GM19351 (cell line): Measurements from ENCODE around the gene DDX17.
"Not testable (repeated sequence)": the region's sequence is repeated elsewhere in the genome, so short reads cannot be mapped to it uniquely, and the experiment has no call there.

ENCODE experiments used
- ATAC-seq: cut with Tn5 transposase; IDR thresholded peaks from one replicate; pipeline ENCODE4 v1.9.1; 2021; ENCODE audit warnings: mild to moderate bottlenecking, moderate library complexity; ENCODE audit not compliant: unreplicated experiment

Gene DDX17

DNA sequence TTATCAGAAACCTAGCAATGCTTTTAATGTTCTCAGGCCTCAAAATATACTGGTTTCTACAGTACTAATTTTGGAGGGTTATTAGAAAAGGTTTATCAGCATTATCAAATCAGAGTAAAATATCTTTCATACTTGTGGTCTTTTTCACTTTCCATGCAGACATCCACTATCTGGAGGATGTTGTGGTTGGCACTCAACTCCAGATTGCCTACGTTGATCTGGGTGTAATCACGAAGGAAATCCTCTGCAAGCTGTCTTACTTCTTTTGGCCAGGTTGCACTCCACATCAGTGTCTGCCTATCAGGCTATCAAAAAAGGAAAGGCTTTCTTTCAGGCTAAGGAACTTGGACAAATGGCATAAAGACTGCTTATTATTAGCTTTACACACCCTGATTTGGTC, 11.6 kb downstream of the DDX17 start:
- ATAC-seq = no peak

DNA sequence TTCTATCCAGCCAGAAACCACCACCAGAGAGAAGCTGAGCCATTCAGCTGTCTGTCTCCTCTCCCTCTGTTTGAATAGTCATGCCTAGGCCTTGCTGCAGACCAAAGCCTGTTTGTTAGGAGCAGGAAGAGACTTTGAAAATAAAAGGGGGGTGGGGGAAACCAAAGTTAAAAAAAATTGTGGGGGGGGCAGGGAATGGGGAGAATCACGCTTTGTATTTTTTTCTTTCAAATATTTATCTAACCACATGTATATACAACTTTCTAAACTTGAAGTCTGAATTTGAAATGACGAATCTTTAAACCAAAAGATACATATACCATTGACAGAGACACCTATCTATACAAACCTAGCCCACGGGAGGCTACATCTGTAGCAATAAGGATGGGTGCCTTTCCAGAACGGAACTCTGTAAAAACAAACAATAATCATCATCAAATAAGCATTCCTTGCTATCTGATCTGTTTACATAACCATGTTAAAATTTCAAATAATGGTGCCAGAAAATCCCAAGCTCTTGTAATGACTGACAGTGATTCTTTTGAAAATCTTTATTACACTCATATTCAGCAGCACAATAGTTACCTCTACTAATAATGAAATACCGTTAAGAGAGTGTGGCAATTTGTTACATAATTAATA, 14.3 kb downstream of the DDX17 start:
- no peak for ATAC-seq

GRCh38 chr22:38490915-38491314, 15.2 kb downstream of the DDX17 start:
- no peak for ATAC-seq

DNA sequence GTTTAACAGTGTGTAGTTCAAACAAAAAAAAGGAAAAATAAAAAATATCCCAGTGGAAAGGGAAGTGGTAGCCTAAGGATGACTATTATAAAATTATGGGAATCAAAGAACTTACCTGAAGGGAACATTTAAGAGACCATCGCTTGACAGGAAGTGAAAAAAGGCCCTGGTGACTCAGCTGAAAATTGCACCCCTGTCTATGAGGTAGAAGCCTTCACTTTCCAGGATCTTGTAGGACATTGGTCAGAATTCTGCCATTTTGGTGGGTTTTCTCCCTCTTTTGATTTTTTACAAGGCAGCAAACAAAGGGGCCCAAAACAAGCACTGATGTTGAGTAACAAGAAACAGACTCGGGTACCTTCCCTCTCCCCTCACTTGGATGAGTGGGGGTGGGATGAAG, 15.6 kb downstream of the DDX17 start:
- ATAC-seq = no peak

DNA sequence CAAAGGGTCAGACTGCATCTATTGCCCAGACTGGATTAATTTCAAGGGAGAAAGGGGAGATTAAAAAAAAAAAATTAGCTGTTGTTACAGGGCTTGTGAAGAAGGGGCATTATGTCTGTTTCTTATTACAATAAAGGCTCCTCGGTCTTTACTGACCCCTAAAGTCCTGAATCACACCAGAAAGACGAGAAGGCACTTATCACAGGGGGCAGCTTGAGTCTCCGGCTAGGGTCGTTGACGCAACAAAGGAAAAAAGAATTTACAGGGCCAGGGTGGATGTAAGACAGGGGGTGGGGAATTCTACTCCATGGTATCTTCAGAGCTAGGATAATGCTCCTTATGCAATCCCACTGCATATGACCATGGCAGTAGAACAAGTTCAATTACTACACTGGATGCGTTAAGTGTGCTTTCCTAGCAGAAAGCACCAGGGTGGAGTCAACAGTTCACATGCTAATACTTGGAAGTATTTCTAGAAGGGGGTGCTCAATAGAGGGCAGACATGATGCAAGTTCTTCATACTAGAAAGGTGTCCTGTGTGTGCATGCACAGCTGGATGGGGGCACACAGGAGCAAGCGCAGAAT, 16.5 kb downstream of the DDX17 start:
- ATAC-seq = no peak

DNA sequence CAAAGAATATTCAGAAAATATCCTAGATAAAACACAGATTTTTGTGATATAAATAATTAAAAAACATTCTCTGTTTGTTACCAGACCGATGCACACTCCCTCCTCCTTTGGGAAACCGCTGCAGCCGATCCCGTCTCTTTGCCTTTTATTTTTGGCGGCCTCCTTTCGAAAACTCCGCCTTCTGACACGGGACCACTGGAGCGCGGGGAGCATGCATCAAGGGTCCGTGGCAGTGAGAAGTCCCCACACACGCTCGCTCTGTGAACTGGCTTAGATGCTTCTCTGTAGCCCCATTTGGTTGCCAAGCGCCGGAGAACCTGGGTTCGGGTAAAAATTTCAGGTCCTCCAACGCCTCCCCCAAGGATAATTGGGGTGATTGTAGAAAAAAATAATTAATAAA, 17.0 kb downstream of the DDX17 start:
- no peak for ATAC-seq

DNA sequence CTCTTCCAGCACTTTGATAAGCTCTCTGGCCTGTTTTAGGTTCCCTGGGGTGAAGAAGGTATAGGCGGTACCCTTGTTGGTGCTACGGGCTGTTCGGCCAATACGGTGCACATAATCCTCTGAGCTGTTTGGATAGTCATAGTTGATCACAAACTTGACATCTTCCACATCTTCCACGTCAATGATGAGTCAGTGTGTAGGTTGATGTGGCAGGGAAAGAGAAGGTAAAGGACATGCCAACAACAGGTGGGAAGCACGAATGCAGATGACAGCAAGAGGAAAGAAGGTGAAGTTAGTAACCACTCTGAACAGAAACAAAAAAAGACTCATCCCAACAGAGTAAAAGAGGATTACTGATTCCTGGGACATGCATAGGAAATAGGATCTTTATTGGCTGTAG, 18.2 kb downstream of the DDX17 start:
- no peak for ATAC-seq

DNA sequence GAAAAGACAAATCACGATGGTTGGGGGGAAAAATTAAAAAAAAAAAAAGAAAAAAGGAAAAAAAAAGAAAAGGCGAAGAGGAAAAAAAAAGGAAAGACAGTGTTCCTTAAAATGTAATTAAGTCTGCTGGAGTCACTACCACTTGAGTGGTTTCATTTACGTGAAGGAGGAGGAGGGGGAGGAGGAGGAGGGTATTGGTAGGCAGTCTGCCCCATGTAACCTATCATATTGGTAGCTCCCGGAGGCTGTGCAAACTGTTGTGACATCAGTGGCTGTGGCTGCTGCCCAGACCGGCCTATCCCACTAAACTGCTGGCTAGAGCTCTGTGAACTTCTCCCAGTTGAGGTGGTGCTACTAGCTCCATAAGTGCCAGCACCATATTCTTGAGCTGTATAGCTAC, 20.3 kb downstream of the DDX17 start:
- no peak for ATAC-seq

DNA sequence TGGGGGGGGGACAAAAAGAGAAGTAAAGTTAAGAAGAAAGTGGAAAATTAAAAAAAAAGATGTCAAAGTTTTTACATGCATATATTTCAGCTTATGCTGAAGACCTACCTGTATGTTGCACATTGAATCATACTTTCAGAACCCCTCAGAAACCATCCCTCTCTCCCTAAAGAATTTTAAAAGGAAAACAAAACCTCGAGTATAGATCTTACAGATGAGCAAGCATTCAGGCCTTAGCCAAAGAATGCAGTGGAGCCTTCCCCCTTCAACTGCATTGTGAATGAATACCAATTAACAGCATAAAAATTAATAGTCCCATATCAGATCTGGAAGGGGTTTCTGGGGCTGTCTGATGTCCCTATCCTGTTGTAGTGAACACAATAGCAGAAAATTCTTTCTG, 21.9 kb downstream of the DDX17 start:
- no peak for ATAC-seq

GRCh38 chr22:38482662-38483308, 23.3 kb downstream of the DDX17 start:
- ATAC-seq = no peak

DNA sequence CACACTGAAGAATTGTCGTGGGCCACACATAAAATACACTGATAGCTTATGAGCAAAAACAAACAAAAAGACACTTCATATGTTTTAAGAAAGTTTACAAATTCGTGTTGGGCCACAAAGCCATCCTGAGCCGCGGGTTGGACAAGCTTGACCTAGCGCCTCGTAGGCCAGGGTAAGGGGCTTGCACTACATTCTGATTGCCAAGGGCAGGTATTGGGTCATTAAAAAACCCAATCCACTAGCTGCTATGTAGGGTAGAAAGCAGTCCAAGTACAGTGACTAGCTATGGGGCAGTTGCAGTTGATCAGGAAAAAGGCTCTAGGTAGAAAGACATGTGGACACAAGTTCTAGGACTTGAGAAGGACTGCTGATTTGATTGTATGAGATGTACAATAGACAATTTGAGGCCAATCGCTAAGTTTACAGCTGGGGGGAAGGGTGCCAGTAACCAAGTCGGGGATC, 24.2 kb downstream of the DDX17 start:
- no peak for ATAC-seq

GRCh38 chr22:38481162-38481870, 24.8 kb downstream of the DDX17 start:
- no peak for ATAC-seq

GRCh38 chr22:38479096-38479837, 26.8 kb downstream of the DDX17 start:
- ATAC-seq = no peak

GRCh38 chr22:38477585-38477984, 28.5 kb downstream of the DDX17 start:
- ATAC-seq = no peak

GRCh38 chr22:38474003-38474607, 32.0 kb downstream of the DDX17 start:
- ATAC-seq = no peak

GRCh38 chr22:38471237-38471636, 34.9 kb downstream of the DDX17 start:
- no peak for ATAC-seq

DNA sequence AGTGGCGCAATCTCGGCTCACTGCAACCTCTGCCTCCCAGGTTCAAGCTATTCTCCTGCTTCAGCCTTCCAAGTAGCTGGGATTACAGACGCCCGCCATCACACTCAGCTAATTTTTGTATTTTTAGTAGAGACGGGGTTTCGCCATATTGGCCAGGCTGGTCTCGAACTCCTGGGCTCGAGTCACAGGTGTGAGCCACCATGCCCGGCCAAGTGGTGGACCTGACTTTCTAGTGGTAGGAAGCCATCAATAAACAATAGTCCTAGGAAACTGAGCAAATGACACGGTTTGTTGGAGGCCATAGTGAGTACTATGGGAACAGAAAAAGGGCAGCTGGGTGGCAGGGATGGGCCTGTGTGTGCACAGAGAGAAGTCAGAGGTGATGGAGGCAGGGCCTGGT, 35.9 kb downstream of the DDX17 start:
- not testable (repeated sequence) for ATAC-seq

- ATAC-seq = no peak
These were observed 36.8 kb downstream of the DDX17 start for GRCh38 chr22:38469306-38469781.

DNA sequence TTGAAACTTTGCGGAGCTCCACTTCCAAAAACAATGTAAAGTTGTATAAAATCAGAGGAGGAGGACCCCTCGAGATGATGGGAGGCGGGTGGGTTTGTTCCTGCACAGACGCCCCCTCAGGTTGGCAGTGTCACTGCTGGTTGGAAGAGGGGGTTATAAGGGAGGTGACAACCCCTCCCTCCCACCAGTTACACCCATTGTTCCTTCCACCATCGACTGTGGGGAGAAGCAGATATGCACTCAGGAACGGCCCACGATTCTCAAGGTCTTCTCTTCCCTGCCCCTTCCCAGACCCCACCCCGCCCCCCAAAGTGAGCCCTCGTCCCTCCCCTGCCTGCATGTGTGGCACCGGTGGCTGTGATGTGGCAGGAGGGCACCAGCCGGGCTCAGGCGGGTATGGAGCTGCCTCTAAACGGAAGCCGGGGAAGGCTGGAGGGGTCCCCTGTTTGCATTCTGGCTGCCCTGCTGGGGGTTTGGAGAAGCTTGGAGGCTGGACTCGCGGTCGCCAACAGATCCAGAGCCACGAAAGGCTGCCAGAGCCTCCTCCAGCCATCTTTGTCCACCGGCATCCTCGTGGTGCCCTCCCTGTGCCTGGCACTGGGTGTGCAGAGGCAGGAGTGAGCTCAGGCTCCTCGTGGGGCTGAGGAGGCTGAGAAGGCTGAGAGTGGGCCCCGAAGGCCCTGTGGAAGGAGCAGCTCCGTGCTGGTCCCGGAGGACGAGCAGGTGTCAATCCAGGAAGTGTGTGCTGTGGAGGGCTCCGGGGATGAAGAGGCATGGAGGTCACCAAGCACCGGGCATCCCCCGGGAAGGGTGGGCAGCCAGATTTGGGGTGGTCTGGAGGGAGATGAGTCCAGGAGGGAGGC, 37.4 kb downstream of the DDX17 start:
- no peak for ATAC-seq
